Measurements from ENCODE around the gene ECE2.

The ECE2 gene

GRCh38 chr3:184291044-184291737 lies 15.4 kb downstream of the ECE2 start:
- no peak overlapping the region for H3K4me3 ChIP-seq (ENCODE audit: low read depth, low read length, poor library complexity, severe bottlenecking)

GRCh38 chr3:184291738-184292445 lies 16.1 kb downstream of the ECE2 start:
- Histone ChIP-seq H2AFZ (ENCODE audit: low read length) (no peak overlapping the region), H3K27me3 (ENCODE audit: insufficient read depth, low read length) (no peaks in the 10 kb centered on the region), H3K4me2 (ENCODE audit: low read length) (no peak overlapping the region), H3F3A (ENCODE audit: insufficient read depth, low read length) (no peaks in the 10 kb centered on the region), H3K9me2 (ENCODE audit: low read depth, low read length) (no peaks in the 10 kb centered on the region), H3K4me3 (ENCODE audit: low read depth, low read length, poor library complexity, severe bottlenecking) (no peak overlapping the region), H3K9me3 (ENCODE audit: low read length) (no peaks in the 10 kb centered on the region), H3K9ac (ENCODE audit: low read length) (no peak overlapping the region), H3K36me3 (ENCODE audit: insufficient read depth, low read length) (no peaks in the 10 kb centered on the region), H4K20me1 (ENCODE audit: insufficient read depth, low read length) (no peaks in the 10 kb centered on the region), H3K27ac (ENCODE audit: low read depth, low read length, poor library complexity, severe bottlenecking) (no peak overlapping the region), H3K4me1 (ENCODE audit: insufficient read depth, low read length, severe bottlenecking) (no peaks in the 10 kb centered on the region), H3K79me2 (ENCODE audit: insufficient read depth, low read length) (no peaks in the 10 kb centered on the region)
- TF ChIP-seq EZH2 (IDR thresholded peaks at IDR 0.05; ENCODE audit: borderline replicate concordance, low read length) (no peak), CTCF (IDR thresholded peaks at IDR 0.05; ENCODE audit: low read length) (no peak)

More at GRCh38 chr3:184291044-184291737, 15.4 kb downstream of the ECE2 start:
- Histone ChIP-seq H3K27me3 (ENCODE audit: insufficient read depth, low read length) (no peaks in the 10 kb centered on the region), H3K27ac (ENCODE audit: low read depth, low read length, poor library complexity, severe bottlenecking) (no peak overlapping the region), H3K9me3 (ENCODE audit: low read length) (no peaks in the 10 kb centered on the region), H3K79me2 (ENCODE audit: insufficient read depth, low read length) (no peaks in the 10 kb centered on the region), H3F3A (ENCODE audit: insufficient read depth, low read length) (no peaks in the 10 kb centered on the region), H3K4me1 (ENCODE audit: insufficient read depth, low read length, severe bottlenecking) (no peaks in the 10 kb centered on the region), H3K36me3 (ENCODE audit: insufficient read depth, low read length) (no peaks in the 10 kb centered on the region), H3K9me2 (ENCODE audit: low read depth, low read length) (no peaks in the 10 kb centered on the region), H2AFZ (ENCODE audit: low read length) (no peak overlapping the region), H4K20me1 (ENCODE audit: insufficient read depth, low read length) (no peaks in the 10 kb centered on the region), H3K9ac (ENCODE audit: low read length) (no peak overlapping the region), H3K4me2 (ENCODE audit: low read length) (no peak overlapping the region)
- TF ChIP-seq CTCF (IDR thresholded peaks at IDR 0.05; ENCODE audit: low read length) = no peak
- TF ChIP-seq EZH2 (IDR thresholded peaks at IDR 0.05; ENCODE audit: borderline replicate concordance, low read length) = no peak

GRCh38 chr3:184295771-184296170 lies 19.9 kb downstream of the ECE2 start:
- Histone ChIP-seq H3K9me3 (ENCODE audit: low read length) (no peaks in the 10 kb centered on the region), H3K27me3 (ENCODE audit: insufficient read depth, low read length) (no peaks in the 10 kb centered on the region), H3K36me3 (ENCODE audit: insufficient read depth, low read length) (peaks cover 8% of the 10 kb centered on the region), H3K27ac (ENCODE audit: low read depth, low read length, poor library complexity, severe bottlenecking) (no peak overlapping the region), H3K79me2 (ENCODE audit: insufficient read depth, low read length) (peaks cover 15% of the 10 kb centered on the region), H3K9ac (ENCODE audit: low read length) (no peak overlapping the region), H4K20me1 (ENCODE audit: insufficient read depth, low read length) (no peaks in the 10 kb centered on the region), H3K4me1 (ENCODE audit: insufficient read depth, low read length, severe bottlenecking) (peaks cover 19% of the 10 kb centered on the region), H2AFZ (ENCODE audit: low read length) (no peak overlapping the region), H3K4me2 (ENCODE audit: low read length) (no peak overlapping the region), H3K4me3 (ENCODE audit: low read depth, low read length, poor library complexity, severe bottlenecking) (no peak overlapping the region), H3K9me2 (ENCODE audit: low read depth, low read length) (no peaks in the 10 kb centered on the region), H3F3A (ENCODE audit: insufficient read depth, low read length) (no peaks in the 10 kb centered on the region)
- TF ChIP-seq CTCF (IDR thresholded peaks at IDR 0.05; ENCODE audit: low read length) = no peak
- no peak for TF ChIP-seq EZH2 (IDR thresholded peaks at IDR 0.05; ENCODE audit: borderline replicate concordance, low read length)

All from OCI-LY1 (cell line).